HG03520 (cell line): ENCODE measurements around the gene HPGDS.
"Not testable (repeated sequence)": the region's sequence is repeated elsewhere in the genome, so short reads cannot be mapped to it uniquely, and the experiment has no call there.

Experiments
- ATAC-seq: cut with Tn5 transposase; IDR thresholded peaks from one replicate; pipeline ENCODE4 v1.9.1; 2021; ENCODE audit warnings: mild to moderate bottlenecking, moderate library complexity; ENCODE audit not compliant: unreplicated experiment

Gene HPGDS

GRCh38 chr4:94332983-94333590 lies 9.5 kb downstream of the HPGDS start:
- ATAC-seq, result no peak

DNA sequence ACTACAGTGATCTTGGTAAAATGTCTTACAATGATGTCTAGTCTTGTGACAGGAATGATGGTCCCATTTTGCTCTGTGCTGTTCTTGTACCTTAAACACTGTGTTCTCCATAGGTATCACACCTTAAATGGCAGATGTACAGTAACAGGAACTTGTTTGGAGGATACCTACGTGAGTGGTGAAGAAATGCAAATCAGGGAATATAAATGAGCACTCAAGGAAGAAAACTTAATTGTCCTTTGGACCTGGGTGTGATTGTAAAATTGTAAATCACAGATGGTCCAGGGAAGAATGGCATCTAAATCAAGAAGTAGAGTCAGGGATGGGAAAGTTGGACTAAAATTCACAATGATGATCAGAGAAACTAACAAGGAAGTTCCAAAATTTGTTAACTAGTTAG lies 12.7 kb downstream of the HPGDS start:
- no peak for ATAC-seq

DNA sequence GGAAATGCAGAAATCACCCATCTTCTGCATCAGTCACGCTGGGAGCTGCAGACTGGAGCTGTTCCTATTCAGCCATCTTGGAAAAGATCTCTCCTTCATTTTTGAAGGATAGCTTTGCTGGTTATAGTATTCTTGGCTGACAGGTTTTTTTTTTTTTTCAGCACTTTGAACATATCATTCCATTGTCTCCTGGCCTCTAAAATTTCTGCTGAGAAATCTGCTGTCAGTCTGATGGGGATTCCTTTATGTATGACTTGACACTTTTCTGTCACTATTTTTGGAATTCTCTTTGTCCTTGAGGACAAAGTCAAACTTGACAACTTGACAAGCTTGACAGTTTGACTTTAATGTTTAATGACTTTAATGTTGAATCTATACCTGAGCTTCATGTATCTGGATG lies 16.8 kb downstream of the HPGDS start:
- no peak for ATAC-seq

- not testable (repeated sequence) for ATAC-seq
Measured at GRCh38 chr4:94319927-94320326, 22.7 kb downstream of the HPGDS start.

DNA sequence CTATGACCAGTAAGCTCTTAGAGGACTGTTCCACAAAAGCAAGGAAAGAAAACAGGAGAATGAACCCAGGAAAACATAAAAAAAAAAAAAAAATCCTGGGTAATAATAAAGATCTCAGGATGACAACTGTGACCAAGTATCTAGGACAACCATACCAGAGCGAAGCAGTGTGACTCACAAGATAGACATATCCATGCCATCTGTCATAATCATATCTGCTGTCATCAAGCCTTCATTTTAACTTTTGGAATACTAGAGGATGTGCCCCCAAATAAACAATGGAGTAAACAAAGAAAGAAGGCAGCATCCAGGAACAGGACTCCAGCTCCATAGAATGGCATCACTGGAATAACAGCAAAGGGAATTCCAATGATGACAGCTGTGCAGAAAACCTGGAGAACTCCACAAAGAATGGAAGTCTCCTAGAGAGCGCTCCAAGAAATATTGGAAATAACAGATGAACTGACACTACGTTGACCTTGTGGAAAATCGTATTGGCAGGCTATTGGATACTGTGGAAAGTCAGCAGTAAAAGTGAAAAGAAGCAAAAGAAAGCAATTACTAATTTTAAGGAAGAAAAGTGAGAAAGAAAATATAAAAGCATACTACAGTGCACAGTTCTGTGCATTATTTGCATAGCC lies 35.3 kb downstream of the HPGDS start:
- no peak for ATAC-seq

DNA sequence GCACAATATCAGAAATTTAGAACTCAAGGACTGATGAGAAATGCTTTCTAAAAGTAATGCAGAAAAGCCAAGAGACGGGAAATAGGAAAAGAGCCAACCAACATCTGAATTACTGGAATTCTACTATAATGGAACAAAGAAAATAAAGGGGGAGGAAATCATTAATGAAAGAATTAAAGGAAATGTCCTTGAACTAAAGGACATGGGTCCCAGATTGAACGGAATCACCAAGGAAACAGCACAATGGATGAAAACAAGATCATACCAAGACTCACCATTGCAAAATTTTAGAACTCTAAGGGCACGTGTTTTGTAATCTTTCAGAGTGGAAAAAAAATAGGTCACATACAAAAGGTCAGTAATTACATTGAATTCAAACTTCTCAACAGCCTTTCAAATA lies 35.9 kb downstream of the HPGDS start:
- no peak for ATAC-seq

GRCh38 chr4:94305466-94306225 lies 37.0 kb downstream of the HPGDS start:
- no peak for ATAC-seq

- no peak for ATAC-seq
Measured at GRCh38 chr4:94304365-94304971, 38.2 kb downstream of the HPGDS start.

DNA sequence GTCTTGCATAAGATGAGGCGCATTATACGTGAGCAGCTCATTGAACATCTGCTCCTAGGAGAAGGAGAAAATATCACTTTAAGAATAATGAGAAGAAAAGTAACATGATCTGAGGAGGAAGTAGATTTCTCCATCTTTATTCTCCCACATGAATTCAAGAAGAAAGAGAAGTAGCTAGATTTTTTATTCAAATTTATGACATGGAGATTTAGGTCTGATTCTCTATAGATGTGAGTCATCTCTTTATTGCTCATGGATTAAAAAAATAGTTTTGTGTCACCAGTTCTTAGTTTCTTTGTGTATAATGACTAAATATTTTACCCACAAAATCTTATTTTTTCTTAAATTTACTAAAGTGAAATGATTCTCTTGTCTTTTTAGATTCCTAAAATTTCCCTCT lies 40.4 kb downstream of the HPGDS start:
- ATAC-seq, result no peak

DNA sequence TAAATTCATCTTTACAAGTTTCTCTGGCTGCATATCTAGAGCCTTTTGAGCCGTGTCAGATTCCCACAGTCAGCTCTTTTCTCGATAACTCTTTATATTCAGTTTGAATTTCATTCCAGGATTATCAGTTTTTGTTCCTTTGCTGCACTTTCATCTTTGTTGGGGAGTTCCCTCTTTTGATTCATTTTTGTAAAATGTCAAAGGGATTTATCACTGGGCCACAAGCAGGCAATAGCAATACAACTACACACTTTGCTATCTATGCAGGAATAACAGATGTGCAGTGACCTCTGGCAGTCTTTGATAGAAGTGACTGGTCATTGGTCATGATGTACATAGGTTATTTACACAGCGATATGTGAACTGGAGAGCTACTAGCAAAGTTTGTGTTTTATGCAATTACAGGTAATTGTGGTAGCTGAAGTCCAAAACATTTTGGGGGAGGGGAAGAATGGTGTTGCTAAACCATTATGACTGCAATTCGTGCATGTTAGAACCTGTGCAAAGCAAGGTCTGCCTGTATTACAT lies 43.8 kb downstream of the HPGDS start:
- ATAC-seq, result no peak

DNA sequence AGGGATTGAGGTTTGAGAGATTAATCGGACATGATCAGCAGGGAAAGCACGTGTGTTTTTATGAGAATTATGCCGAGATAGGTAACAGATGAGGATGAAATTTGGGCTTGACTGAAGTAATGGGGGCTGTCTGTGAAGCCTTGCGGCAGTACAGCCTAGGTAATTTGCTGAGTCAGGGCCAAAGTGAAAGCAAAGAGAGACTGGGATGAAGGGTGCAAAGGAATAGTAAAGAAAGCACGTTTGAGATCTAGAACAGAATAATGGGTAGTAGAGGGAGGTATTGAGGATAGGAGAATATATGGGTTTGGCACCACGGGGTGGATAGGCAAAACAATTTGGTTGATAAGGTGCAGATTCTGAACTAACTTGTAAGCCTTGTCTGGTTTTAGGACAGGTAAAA lies 47.2 kb downstream of the HPGDS start:
- not testable (repeated sequence) for ATAC-seq

DNA sequence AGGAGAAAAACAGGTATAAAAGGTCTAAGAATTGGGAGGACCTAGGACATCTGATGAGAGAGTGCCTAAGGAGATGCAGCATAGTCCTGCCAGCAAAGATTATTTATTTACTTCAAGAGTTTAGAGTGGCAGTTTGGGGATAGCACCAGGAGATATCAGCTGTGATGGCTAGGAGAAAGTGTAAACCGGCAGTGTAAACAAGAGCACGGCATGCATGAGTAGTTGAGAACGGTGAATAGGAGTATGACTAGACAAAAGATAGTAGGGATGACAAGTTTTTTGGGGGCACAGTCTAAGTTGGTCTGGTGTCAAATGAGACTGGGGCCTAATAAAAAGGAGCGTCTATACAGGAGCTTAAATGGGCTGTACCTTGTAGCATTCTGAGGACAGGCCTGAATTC lies 48.7 kb downstream of the HPGDS start:
- not testable (repeated sequence) for ATAC-seq

DNA sequence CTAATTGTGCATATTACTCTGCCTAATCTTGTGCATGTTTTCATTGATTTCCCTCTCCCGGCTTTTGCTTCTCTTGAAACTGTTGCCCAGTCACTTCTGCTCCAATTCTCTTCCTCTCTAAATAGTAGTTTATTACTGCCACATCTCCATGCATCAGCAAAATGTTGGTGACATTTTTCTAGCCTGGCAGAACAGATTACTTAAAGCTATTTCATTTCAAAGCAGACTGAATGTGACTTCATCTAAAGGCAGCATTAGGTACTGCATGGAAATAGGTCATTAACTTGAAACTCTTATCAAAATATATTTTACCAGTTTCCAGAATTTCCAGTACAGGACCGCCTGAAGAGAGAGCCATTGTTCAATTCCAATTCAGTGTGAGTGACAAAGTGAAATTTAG lies 52.4 kb downstream of the HPGDS start:
- ATAC-seq, result no peak

- ATAC-seq, result no peak
Measured at GRCh38 chr4:94285666-94286065, 57.0 kb downstream of the HPGDS start.

- no peak for ATAC-seq
Measured at GRCh38 chr4:94284889-94285288, 57.7 kb downstream of the HPGDS start.

DNA sequence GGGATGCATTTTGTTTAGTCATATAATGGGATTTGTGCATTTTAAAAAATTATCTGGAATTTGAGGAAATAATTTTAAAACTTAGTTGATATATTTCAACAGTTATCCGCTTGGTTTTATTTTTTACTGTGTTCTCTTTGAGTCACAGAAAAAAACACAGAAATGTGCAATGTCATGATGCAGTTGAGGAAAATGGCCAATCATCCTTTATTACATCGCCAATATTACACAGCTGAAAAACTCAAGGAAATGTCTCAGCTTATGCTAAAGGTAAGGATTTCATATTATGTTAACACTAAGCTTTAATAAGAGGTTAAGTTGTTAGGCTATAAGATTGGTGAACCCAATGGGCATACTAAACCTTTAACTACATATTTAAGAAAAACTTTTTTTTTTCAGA lies 63.9 kb downstream of the HPGDS start:
- ATAC-seq, result no peak

DNA sequence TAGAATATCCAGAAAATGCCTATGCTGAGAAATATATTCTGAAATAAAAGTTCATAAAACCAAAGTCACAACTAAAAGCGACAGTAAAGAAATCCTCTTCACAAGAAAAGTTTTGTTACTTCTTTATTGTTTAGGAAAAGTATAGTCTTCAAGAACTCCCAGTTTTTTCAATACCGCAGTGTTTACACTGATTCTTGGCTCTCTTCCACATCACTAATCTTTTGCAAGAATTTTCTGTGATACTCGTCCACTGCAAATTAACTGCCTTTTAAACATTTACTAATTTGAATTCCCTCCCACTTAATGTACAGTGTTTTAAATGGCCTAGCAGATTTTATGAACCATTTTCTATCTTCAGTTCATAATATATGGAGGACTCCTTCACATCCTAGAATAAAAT lies 65.1 kb downstream of the HPGDS start:
- ATAC-seq, result no peak

- no peak for ATAC-seq
Measured at GRCh38 chr4:94276204-94276603, 66.4 kb downstream of the HPGDS start.

- no peak for ATAC-seq
Measured at GRCh38 chr4:94274912-94275311, 67.7 kb downstream of the HPGDS start.

DNA sequence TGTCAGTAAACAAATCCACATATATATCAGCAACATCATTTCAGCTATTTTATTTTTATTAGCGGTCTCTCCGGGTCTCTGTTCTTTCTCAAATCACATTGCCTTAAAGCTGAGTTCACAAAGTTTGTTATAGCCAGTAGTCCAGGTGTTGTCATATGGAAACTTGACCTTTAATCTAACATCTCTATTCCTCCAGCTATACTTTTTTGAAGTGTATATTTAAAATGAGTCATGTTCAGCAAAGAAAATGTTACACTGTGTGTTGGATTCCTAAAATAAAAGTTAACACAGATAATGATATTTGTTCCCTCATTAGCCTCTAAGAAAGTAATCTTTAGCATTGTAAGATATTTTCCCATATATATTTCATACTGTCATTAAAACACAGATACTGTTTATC lies 71.4 kb downstream of the HPGDS start:
- ATAC-seq, result no peak

DNA sequence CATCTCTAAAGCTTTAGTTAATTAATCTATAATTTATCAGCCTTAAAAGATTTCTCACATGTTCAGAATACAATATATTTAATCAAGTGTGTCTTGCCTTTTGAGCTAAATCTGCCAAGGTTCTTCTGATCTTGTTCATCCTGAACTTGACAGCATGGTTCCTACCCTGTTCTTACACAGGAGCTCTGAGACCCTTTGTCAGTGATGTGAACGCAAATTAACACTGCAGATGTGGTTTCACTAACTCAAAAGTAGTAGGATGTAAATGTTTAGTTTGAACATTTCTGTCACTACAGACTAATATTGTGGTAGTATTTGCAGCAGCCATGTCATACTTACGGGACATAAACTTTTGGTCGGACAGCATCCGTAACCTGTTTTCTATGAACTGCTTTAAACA lies 75.6 kb downstream of the HPGDS start:
- no peak for ATAC-seq
